Brain microvascular endothelial cell (primary cell): ENCODE results near the gene PCSK2.

Source experiments
- DNase-seq: peaks from one replicate; pipeline ENCODE4 v3.0.0-alpha.2; 2020
- H3K27ac ChIP-seq: fragments of 250-450 bp; sonication (Bioruptor Pico); 2 replicates; pipeline ENCODE4 v1.5.1; 2020; ENCODE audit warnings: mild to moderate bottlenecking, moderate library complexity
- H3K27me3 ChIP-seq: fragments of 250-450 bp; sonication (Bioruptor Pico); replicated peaks from 2 replicates; pipeline ENCODE4 v1.5.1; 2020; ENCODE audit warnings: mild to moderate bottlenecking
- H3K36me3 ChIP-seq: fragments of 250-450 bp; sonication (Bioruptor Pico); replicated peaks from 2 replicates; pipeline ENCODE4 v1.5.1; 2020; ENCODE audit warnings: mild to moderate bottlenecking
- H3K4me3 ChIP-seq: 2 replicates; pipeline ENCODE4 v1.5.1; 2011; ENCODE audit warnings: low read depth, mild to moderate bottlenecking, control low read depth, low read length, moderate library complexity
- CTCF ChIP-seq: IDR thresholded peaks from 2 replicates; pipeline ENCODE4 v1.5.1; 2011; ENCODE audit warnings: low read depth, mild to moderate bottlenecking, moderate library complexity, low read length, control low read depth, inconsistent platforms; ENCODE audit errors: missing control alignments
- in situ Hi-C: cut with HindIII; loops from 2 replicates; pipeline ENCODE4 v1.10.0; 2017; ENCODE audit warnings: low sequenced_read_pairs, low pct_ligation_motif_present

Gene PCSK2

GRCh38 chr20:17233626-17234025, 6.8 kb downstream of the PCSK2 start:
- no peak for TF ChIP-seq CTCF
- no peak overlapping the region for H3K27ac ChIP-seq
- in situ Hi-C loops = no loop called here
- no peaks in the 10 kb centered on the region for H3K36me3 ChIP-seq
- H3K4me3 ChIP-seq = no peak overlapping the region
- peaks cover 2% of the 10 kb centered on the region for H3K27me3 ChIP-seq
- DNase-seq = no peak

GRCh38 chr20:17236766-17237165, 9.9 kb downstream of the PCSK2 start:
- in situ Hi-C loops = no loop called here
- Histone ChIP-seq H3K27ac (no peak overlapping the region), H3K27me3 (no peaks in the 10 kb centered on the region), H3K4me3 (no peak overlapping the region), H3K36me3 (no peaks in the 10 kb centered on the region)
- DNase-seq = no peak
- no peak for TF ChIP-seq CTCF

GRCh38 chr20:17248224-17248623, 21.4 kb downstream of the PCSK2 start:
- in situ Hi-C loops = no loop called here
- H3K4me3 ChIP-seq = no peak overlapping the region
- H3K27ac ChIP-seq = no peak overlapping the region
- H3K27me3 ChIP-seq = no peaks in the 10 kb centered on the region
- H3K36me3 ChIP-seq = no peaks in the 10 kb centered on the region
- TF ChIP-seq CTCF = no peak
- DNase-seq = no peak

- H3K36me3 ChIP-seq = no peaks in the 10 kb centered on the region
- no peak overlapping the region for H3K4me3 ChIP-seq
- DNase-seq = no peak
- TF ChIP-seq CTCF = no peak
- no peak overlapping the region for H3K27ac ChIP-seq
- in situ Hi-C loops = no loop called here
- no peaks in the 10 kb centered on the region for H3K27me3 ChIP-seq
Measured at GRCh38 chr20:17262786-17263185, 35.9 kb downstream of the PCSK2 start.

GRCh38 chr20:17273717-17274116, 46.9 kb downstream of the PCSK2 start:
- no peak for DNase-seq
- H3K27me3 ChIP-seq = no peaks in the 10 kb centered on the region
- in situ Hi-C loops = no loop called here
- H3K27ac ChIP-seq = no peak overlapping the region
- TF ChIP-seq CTCF = no peak
- H3K36me3 ChIP-seq = no peaks in the 10 kb centered on the region
- H3K4me3 ChIP-seq = no peak overlapping the region

- Histone ChIP-seq H3K36me3 (no peaks in the 10 kb centered on the region), H3K27ac (no peak overlapping the region), H3K27me3 (no peaks in the 10 kb centered on the region), H3K4me3 (no peak overlapping the region)
- in situ Hi-C loops = no loop called here
- DNase-seq = no peak
- TF ChIP-seq CTCF = no peak
Measured at GRCh38 chr20:17276101-17276500, 49.3 kb downstream of the PCSK2 start.
